GM12873 (cell line): Measurements from ENCODE around the gene LAIR1.

ENCODE experiments used
- CTCF ChIP-seq: IDR thresholded peaks from 2 replicates; pipeline ENCODE4 v1.5.1; 2012; ENCODE audit warnings: low read depth, mild to moderate bottlenecking, moderate library complexity, low read length, control low read depth; ENCODE audit not compliant: insufficient read depth; ENCODE audit errors: missing control alignments

LAIR1 gene

GRCh38 chr19:54341295-54341694 lies 23.4 kb downstream of the LAIR1 start:
- no peak for TF ChIP-seq CTCF

- no peak for TF ChIP-seq CTCF
These were observed 24.9 kb downstream of the LAIR1 start for GRCh38 chr19:54339646-54340358.

GRCh38 chr19:54338521-54338920 lies 26.2 kb downstream of the LAIR1 start:
- TF ChIP-seq CTCF, result no peak

- no peak for TF ChIP-seq CTCF
These were observed 26.9 kb downstream of the LAIR1 start for GRCh38 chr19:54337858-54338230.

GRCh38 chr19:54336893-54337857 lies 27.6 kb downstream of the LAIR1 start:
- TF ChIP-seq CTCF, result no peak

GRCh38 chr19:54335979-54336892 lies 28.5 kb downstream of the LAIR1 start:
- TF ChIP-seq CTCF, result no peak
